Gastroesophageal sphincter (tissue), 3 donors: ENCODE data around the gene IQGAP1.

Source experiments
- EP300 ChIP-seq: sonication (generic); formaldehyde crosslinking; IDR thresholded peaks from one replicate; pipeline ENCODE4 v1.6.1; 2017; ENCODE audit warnings: antibody characterized with exemption, mild to moderate bottlenecking
- POLR2A ChIP-seq, 2 donors: fragments of 450-650 bp; IDR thresholded peaks; one replicate each; pipeline ENCODE4 v1.6.1; 2017; ENCODE audit warnings: antibody characterized with exemption in 2 of 2, mild to moderate bottlenecking in 2 of 2, moderate library complexity in 1 of 2
- TF ChIP-seq, protein P1 (sequence below), 4 experiments: fragments of 200-600 bp in 2 of 4; fragments of 450-650 bp in 2 of 4; sonication (generic) in 1 of 4; IDR thresholded peaks; one replicate each; pipeline ENCODE4 v1.5.1; 2017 to 2019; ENCODE audit warnings: antibody characterized with exemption in 4 of 4, mild to moderate bottlenecking in 2 of 4, moderate library complexity in 2 of 4

GRCh38 chr15:90408657-90409056, 20.6 kb downstream of the IQGAP1 start:
- TF ChIP-seq, protein P1, sequence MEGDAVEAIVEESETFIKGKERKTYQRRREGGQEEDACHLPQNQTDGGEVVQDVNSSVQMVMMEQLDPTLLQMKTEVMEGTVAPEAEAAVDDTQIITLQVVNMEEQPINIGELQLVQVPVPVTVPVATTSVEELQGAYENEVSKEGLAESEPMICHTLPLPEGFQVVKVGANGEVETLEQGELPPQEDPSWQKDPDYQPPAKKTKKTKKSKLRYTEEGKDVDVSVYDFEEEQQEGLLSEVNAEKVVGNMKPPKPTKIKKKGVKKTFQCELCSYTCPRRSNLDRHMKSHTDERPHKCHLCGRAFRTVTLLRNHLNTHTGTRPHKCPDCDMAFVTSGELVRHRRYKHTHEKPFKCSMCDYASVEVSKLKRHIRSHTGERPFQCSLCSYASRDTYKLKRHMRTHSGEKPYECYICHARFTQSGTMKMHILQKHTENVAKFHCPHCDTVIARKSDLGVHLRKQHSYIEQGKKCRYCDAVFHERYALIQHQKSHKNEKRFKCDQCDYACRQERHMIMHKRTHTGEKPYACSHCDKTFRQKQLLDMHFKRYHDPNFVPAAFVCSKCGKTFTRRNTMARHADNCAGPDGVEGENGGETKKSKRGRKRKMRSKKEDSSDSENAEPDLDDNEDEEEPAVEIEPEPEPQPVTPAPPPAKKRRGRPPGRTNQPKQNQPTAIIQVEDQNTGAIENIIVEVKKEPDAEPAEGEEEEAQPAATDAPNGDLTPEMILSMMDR (IDR thresholded peaks at IDR 0.05), result no peak
- no peak for TF ChIP-seq EP300
- TF ChIP-seq POLR2A (IDR thresholded peaks at IDR 0.05), result no peak
